Lung (tissue), 12 donors: ENCODE results near the gene CFAP221. TPM values are rescaled to one million over a fixed set of nuclear protein-coding genes. Genes with fewer than 3 reads are reported as not detected.

ENCODE experiments used
- ATAC-seq: fragments of 200-7000 bp; cut with Tn5 transposase; one replicate; pipeline ENCODE4 v1.9.1; 2020; ENCODE audit warnings: moderate number of reproducible peaks; ENCODE audit not compliant: insufficient read depth, low FRiP score
- DNase-seq, 3 donors: peaks; one replicate each; pipeline ENCODE4 v3.0.0-alpha.2; 2013 to 2017
- H3K27ac ChIP-seq, 2 donors: one replicate each; pipeline ENCODE4 v1.5.1; 2013; ENCODE audit warnings: mild to moderate bottlenecking in 2 of 2, moderate library complexity in 2 of 2, control low read depth in 1 of 2, inconsistent platforms in 1 of 2, low read depth in 1 of 2, low read length in 1 of 2
- H3K27me3 ChIP-seq, 3 donors: one replicate each; pipeline ENCODE4 v1.5.1; 2013; ENCODE audit warnings: low read length in 2 of 3; ENCODE audit not compliant: control insufficient read depth in 3 of 3, insufficient read depth in 3 of 3
- H3K36me3 ChIP-seq, 4 donors: one replicate each; pipeline ENCODE4 v1.5.1; 2013; ENCODE audit warnings: low read length in 4 of 4, mild to moderate bottlenecking in 1 of 4, moderate library complexity in 1 of 4; ENCODE audit not compliant: control insufficient read depth in 4 of 4, insufficient read depth in 4 of 4
- H3K4me1 ChIP-seq, 5 donors: one replicate each; pipeline ENCODE4 v1.5.1; 2013; ENCODE audit warnings: low read length in 5 of 5, mild to moderate bottlenecking in 2 of 5, moderate library complexity in 1 of 5; ENCODE audit not compliant: control insufficient read depth in 5 of 5, insufficient read depth in 5 of 5
- H3K4me3 ChIP-seq: one replicate; pipeline ENCODE4 v1.5.1; 2013; ENCODE audit warnings: mild to moderate bottlenecking, control low read depth, moderate library complexity
- H3K9ac ChIP-seq, 2 donors: one replicate each; pipeline ENCODE4 v1.5.1; 2013; ENCODE audit warnings: low read length in 2 of 2, control low read depth in 1 of 2; ENCODE audit not compliant: insufficient read depth in 1 of 2
- H3K9me3 ChIP-seq, 4 donors: one replicate each; pipeline ENCODE4 v1.5.1; 2013; ENCODE audit warnings: low read length in 3 of 4, mild to moderate bottlenecking in 1 of 4, moderate library complexity in 1 of 4; ENCODE audit not compliant: control insufficient read depth in 4 of 4, insufficient read depth in 3 of 4
- CTCF ChIP-seq: IDR thresholded peaks from 2 replicates; pipeline ENCODE4 v1.5.1; 2012; ENCODE audit warnings: mild to moderate bottlenecking; ENCODE audit errors: control extremely low read depth, extremely low read depth
- WGBS, 2 donors: extraction: QIAGEN DNeasy Blood & Tissue Kit; methylation state at CpG; one replicate each; pipeline ENCODE4 v1.1.7; 2013; 5-methylcytosine and 5-hydroxymethylcytosine counted together
- polyA plus RNA-seq, 2 donors: library from polyadenylated mRNA; stranded (reverse); fragments of 200-250 nt; gene quantifications; one replicate each; pipeline ENCODE4 v1.2.1, GENCODE V29; 2013
- total RNA-seq, 2 donors: library from RNA; depleted of rRNA in 1 of 2; stranded (reverse); fragments of >200 nt in 1 of 2; gene quantifications; one replicate each; pipeline ENCODE4 v1.2.1, GENCODE V29; 2014 to 2021
- donor health status: control.
- donor health status: control.
- donor health status: Bipolar disorder and iron deficiency.
- donor health status: healthy.
- donor health status: DM: yes; HTN: yes; CAD: no.

The CFAP221 gene
- total and polyA plus RNA-seq, 4 donors = 8.6 to 63.5 (median 29.3) TPM

GRCh38 chr2:119702918-119703401 lies 158.7 kb downstream of the CFAP221 start:
- ATAC-seq (peak; percentile 91), DNase-seq (peak; percentile 57 to 68 (median 62))
- no peaks in the 10 kb centered on the region for H3K36me3 ChIP-seq
- TF ChIP-seq CTCF = peak; percentile 82
- peaks cover 0 to 6% (median 3%) of the 10 kb centered on the region in 4 donors for H3K9me3 ChIP-seq
- no peak overlapping the region for H3K27ac ChIP-seq
- no peak overlapping the region for H3K4me3 ChIP-seq
- no peaks in the 10 kb centered on the region for H3K27me3 ChIP-seq
- peaks cover 0 to 5% (median 4%) of the 10 kb centered on the region in 5 donors for H3K4me1 ChIP-seq
- 19 to 22% methylated on average over 13 of the region's 13 CpGs for WGBS, 2 donors
- no peak overlapping the region for H3K9ac ChIP-seq

- Histone ChIP-seq H3K27ac (no peak overlapping the region), H3K27me3 (no peaks in the 10 kb centered on the region), H3K4me3 (no peak overlapping the region), H3K36me3 (no peaks in the 10 kb centered on the region), H3K4me1 (peaks cover 0 to 5% (median 4%) of the 10 kb centered on the region in 5 donors), H3K9ac (no peak overlapping the region), H3K9me3 (peaks cover 0 to 6% (median 3%) of the 10 kb centered on the region in 4 donors)
- TF ChIP-seq CTCF = no peak
- DNase-seq (no peak), ATAC-seq (no peak)
- 86 to 87% methylated on average over 5 of the region's 5 CpGs for WGBS, 2 donors
Measured at GRCh38 chr2:119703526-119703925, 159.3 kb downstream of the CFAP221 start.

- H3K36me3 ChIP-seq = no peaks in the 10 kb centered on the region
- H3K9ac ChIP-seq = no peak overlapping the region
- no peak for TF ChIP-seq CTCF
- WGBS, 2 donors = 58 to 93% methylated on average over 2 of the region's 2 CpGs
- peaks cover 0 to 6% (median 3%) of the 10 kb centered on the region in 4 donors for H3K9me3 ChIP-seq
- no peaks in the 10 kb centered on the region for H3K27me3 ChIP-seq
- no peak overlapping the region for H3K27ac ChIP-seq
- DNase-seq = no peak
- peaks cover 0 to 5% (median 4%) of the 10 kb centered on the region in 5 donors for H3K4me1 ChIP-seq
- no peak for ATAC-seq
- H3K4me3 ChIP-seq = no peak overlapping the region
Measured at GRCh38 chr2:119704670-119705120, 160.4 kb downstream of the CFAP221 start.

- Histone ChIP-seq H3K27ac (no peak overlapping the region), H3K9me3 (peaks cover 0 to 6% (median 3%) of the 10 kb centered on the region in 4 donors), H3K9ac (no peak overlapping the region), H3K4me1 (peaks cover 0 to 5% (median 4%) of the 10 kb centered on the region in 5 donors), H3K4me3 (no peak overlapping the region), H3K27me3 (no peaks in the 10 kb centered on the region), H3K36me3 (no peaks in the 10 kb centered on the region)
- no peak for ATAC-seq
- DNase-seq = no peak
- no peak for TF ChIP-seq CTCF
- 52 to 60% methylated on average over 8 of the region's 8 CpGs for WGBS, 2 donors
Measured at GRCh38 chr2:119706221-119706620, 162.0 kb downstream of the CFAP221 start.
